NCI-H345 treated with DMSO at 0.1 percent for 48 hours (cell line): ENCODE measurements around the gene GRK4.
"Not testable (repeated sequence)": the region's sequence is repeated elsewhere in the genome, so short reads cannot be mapped to it uniquely, and the experiment has no call there.

ENCODE experiments used
- DNase-seq: peaks from one replicate; lab custom pipeline; 2025; ENCODE audit not compliant: unreplicated experiment; lab: John Stamatoyannopoulos, UW

The GRK4 gene

GRCh38 chr4:2941138-2942036 is 22.0 kb upstream of the GRK4 start:
- DNase-seq = no peak

DNA sequence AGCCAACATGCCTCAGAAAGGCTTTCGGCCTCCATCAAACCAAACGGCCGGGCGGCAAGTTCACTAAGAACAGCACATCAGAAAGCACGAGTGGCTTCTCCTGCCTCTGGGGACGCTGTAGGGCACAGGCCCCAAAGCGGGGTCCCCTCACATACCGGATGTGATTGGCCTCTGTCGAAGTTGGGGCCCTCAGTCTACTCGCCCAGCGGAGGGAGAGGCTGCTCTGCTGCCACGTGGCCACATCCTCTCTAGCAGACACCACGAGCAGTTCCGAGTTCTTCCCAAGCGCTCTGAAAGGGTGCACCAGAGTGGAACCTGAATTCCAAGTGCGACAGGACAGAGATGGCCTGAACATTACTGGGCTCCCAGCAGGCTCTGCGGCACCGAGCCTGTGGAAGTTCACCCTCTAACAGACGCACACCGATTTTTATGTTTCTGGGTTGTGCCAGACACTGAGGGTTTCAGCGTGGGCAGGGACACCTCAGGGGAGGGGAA is 21.3 kb upstream of the GRK4 start:
- DNase-seq = no peak

DNA sequence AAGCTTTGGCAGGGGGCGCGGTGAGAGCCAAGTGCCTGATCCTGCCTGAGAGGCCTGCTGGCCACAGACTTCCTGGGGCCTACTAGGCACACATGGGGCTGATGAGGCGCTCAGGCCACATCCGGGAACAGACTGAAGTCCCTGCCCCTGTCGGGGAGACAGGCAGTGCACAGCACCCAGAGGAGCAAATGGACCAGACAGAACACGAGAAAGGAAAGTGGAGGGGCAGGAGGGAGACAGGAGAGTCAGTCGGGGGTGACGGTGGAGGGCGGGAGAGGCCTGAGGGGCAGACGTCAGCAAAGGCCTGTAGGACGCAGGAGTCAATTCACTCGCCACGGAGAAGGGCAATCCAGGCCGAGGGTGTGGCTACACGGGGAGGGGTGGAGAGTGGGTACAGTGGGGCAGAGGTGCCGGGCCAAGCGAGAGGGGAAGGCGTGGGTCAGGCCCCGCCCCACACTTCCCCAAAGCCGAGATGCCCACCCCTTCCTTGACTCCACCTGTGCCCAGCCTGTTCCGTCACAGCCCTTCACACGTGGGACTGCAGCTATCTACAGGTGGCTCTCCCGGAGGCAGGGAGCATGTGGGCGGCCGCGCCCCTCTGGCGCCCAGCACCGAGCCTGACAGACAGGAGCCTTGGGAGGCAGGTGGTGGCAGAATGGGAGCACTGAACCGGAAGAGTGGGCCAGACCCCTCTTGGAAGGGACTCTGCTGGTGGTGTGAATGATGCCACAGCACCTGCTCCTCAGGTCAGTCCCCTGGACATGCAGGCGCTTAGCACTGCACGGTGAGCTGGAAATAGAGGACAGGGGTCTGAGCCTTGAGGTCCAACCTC is 20.6 kb upstream of the GRK4 start:
- no peak for DNase-seq

GRCh38 chr4:2943364-2944090 is 19.8 kb upstream of the GRK4 start:
- no peak for DNase-seq

DNA sequence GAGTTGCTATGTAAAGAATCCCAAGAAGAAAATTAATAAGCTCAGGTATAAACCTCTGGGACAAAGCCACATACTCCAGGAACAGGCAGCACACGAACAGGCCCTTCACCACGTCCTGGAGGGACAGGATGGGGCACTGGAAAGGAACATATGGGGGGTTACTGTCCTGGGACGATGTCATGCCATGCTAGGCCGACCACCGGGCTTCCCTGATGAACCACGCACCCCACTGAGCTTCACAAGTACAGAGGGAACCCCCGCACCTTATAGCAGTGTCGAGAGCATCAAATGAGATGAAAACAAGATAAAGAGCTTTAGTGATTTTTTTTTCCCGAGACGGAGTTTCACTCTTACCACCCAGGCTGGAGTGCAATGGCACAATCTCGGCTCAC is 19.3 kb upstream of the GRK4 start:
- no peak for DNase-seq

DNA sequence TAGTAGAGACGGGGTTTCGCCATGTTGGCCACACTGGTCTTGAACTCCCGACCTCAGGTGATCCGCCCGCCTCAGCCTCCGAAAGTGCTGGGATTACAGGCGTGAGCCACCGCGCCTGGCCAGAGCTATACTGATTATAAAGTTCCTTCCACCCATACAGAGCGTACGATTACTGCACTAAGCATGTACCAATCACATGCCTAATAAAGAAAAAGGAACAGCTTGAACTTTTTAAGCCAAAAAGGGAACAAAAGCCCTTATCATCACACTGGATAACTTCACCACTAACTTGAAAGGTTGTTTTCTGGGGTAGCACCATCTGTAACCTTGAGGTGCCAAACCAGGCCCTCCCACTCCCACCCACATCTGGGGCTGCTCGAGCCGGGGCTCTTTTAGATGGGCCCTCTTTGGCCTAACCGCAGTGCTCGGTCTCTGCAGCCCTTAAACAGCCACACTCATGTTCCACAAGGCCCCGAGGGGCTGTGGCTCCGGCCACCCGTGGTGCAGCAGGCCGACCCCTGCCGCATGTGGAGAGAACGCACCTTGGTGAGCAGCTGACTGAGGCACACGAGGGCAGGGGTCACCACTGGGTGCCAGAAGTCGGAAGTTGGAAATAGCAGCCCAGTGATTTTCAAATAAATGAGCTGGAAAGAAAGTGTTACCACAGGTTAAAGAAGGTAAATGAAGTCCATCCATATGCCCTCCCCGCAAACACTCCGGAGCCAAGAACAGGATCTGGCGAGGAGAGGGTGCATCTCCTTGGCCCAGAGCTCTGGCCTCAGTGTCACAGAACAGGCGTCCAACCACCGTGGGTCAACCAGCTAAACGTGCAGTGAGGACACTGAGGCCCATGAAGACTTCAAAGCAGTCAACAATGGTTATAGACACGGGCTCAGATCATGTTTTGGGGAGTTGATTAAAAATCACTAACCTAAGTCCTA is 18.5 kb upstream of the GRK4 start:
- DNase-seq = no peak

DNA sequence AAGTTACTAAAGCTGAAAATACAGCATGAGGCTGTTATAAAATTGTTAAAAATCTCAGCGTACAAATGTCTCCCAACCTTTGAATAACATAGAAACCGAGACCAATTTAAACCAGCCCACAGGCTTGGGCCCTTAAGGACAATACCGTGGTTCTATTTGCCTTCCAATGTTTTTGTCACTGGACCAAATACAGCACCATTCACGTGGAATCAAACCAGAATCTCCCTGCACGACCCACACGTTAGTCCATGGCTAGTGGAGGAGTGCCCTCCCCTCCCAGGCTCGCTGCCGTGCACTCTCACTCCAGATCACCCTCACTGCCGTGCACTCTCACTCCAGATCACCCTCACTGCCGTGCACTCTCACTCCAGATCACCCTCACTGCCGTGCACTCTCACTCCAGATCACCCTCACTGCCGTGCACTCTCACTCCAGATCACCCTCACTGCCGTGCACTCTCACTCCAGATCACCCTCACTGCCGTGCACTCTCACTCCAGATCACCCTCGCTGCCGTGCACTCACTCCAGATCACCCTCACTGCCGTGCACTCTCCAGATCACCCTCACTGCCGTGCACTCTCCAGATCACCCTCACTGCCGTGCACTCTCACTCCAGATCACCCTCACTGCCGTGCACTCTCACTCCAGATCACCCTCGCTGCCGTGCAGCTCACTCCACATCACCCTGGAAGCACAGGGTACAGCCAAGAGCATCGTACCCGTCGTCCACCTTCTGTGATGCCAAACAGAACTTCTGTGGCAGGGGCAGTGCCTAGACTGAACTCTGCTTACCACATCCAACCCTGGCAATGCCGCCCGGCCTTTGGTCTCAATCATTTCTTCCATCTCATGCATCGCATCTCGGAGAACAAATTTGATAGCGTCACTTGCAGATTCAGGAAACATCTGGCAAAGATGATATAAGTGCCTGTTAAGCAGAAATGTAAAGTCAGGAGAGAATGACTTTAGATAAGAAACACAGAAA is 17.5 kb upstream of the GRK4 start:
- DNase-seq = not testable (repeated sequence)

DNA sequence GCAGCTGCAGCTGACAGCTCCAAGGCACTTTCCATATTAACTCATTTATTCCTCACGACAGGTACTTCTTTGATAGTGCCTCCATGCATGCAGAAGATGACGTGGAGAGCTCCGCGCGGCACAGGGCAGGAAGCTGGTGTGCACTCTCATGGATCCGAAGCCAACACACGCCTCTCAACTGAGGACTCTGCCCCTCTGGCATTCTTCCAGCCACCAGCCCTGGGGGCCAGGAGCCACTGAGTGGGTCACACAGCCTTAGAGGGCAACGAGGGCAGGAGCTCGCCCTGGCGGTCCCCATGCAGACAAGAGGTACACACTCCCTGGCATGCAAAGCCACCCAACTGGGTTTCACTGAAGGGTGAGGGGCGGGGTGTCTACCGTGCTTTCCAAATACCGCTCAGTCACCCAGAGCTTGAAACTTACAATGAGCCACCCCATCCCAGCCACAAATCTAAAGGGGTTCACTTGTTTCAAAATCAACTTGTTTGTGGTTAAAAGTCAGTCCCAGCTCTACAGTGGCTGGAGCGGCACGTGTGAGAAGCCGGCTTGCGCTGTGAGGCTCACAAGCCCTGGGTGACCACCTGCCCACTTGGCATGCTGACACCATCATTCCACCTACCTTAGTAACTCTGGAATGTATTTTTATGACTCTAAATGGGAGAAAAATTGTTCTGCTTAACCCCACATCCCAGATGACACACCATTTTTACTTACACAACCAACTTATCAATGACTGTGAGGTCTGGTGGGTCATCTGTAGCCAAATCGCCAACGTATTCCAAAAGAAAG is 16.4 kb upstream of the GRK4 start:
- DNase-seq = no peak

- DNase-seq = no peak
These were observed 15.4 kb upstream of the GRK4 start for GRCh38 chr4:2947926-2948325.

GRCh38 chr4:2948895-2949781 is 14.2 kb upstream of the GRK4 start:
- no peak for DNase-seq

- DNase-seq = no peak
These were observed 13.6 kb upstream of the GRK4 start for GRCh38 chr4:2949782-2950125.

DNA sequence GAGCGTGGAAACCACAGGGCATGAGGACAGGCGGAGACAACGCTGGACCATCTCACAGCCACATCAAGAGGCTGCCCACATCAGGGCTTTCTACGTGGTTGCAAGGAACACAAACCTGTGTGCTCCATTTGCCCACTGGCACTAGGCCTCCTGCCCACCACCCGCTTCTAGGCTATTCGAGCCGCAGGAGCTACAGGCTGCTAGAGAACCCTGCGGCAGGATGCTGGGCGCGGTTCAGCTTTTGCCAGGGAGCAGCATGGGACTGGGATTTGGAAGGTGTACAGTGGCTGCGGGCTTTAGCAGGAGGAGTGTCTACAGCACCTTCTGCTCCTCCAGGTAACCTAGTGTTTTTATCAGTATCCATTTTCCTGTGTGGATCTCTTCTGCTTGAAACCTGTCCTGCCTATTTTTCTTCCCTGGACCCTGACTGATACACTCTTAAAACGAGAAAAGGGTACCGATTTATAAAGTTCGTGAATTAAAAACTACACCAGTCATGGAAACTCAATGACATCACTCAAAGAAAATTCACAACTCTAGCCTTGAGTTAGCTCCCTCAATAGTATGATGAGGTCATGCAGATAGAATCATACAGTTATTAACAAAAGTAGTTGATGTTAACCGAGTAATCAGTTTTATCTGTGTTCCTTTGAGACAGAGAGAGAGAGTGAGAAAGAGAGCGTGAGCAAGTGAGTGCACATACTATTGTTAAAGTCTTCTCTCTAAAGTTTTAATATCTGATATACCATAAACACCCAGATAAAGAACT is 13.0 kb upstream of the GRK4 start:
- DNase-seq = no peak

DNA sequence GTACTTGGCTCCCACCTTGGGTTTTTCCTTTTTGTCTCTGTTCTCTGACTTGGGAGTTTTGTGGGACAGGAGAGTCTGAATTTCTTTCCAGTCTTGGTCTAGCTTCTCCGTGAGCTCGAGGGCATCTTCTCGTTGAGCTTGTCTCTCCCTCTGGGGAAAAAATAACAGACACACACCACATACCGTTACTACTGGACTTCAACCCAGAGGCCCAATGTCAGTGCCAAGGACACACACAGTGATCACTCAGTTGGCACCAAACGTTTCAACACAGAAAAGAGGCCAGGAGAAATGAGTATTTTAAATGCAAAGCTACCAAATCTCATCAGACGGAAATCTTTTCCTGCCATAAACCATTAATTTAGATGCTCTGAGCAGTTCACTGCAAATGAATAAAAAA is 9.9 kb upstream of the GRK4 start:
- DNase-seq = no peak

GRCh38 chr4:2954358-2955185 is 8.8 kb upstream of the GRK4 start:
- no peak for DNase-seq

DNA sequence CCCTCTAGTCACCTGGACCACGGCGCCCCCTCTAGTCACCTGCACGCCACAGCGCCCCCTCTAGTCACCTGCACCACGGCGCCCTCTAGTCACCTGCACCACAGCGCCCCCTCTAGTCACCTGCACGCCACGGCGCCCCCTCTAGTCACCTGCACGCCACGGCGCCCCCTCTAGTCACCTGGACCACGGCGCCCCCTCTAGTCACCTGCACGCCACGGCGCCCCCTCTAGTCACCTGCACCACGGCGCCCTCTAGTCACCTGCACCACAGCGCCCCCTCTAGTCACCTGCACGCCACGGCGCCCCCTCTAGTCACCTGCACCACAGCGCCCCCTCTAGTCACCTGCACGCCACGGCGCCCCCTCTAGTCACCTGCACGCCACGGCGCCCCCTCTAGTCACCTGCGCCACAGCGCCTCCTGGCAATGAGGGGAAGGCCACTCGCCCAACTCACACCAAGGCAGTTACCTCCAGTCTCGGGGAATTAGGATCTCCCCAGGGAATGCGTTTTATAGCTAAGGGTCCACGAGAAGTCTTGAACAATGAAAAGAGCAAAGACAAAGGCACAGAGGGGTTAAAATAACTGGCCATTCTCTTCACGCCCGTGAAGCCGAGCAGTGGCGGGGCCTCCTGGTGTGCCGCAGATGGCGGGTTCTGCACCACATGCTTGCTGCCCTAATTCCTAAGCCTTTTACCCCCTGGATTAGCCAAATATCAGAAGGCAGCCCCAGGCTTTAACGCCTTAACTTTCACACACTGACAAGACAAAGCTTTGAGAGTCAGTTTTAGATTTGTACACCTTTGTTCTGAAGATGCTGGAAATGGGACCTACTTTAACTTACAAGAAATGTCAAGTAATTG is 8.0 kb upstream of the GRK4 start:
- not testable (repeated sequence) for DNase-seq
